Measurements from ENCODE around the gene CRB2. TPM values are rescaled to one million over a fixed set of nuclear protein-coding genes. Genes with fewer than 3 reads are reported as not detected.

The CRB2 gene
- polyA plus RNA-seq, 1 experiment: not detected

DNA sequence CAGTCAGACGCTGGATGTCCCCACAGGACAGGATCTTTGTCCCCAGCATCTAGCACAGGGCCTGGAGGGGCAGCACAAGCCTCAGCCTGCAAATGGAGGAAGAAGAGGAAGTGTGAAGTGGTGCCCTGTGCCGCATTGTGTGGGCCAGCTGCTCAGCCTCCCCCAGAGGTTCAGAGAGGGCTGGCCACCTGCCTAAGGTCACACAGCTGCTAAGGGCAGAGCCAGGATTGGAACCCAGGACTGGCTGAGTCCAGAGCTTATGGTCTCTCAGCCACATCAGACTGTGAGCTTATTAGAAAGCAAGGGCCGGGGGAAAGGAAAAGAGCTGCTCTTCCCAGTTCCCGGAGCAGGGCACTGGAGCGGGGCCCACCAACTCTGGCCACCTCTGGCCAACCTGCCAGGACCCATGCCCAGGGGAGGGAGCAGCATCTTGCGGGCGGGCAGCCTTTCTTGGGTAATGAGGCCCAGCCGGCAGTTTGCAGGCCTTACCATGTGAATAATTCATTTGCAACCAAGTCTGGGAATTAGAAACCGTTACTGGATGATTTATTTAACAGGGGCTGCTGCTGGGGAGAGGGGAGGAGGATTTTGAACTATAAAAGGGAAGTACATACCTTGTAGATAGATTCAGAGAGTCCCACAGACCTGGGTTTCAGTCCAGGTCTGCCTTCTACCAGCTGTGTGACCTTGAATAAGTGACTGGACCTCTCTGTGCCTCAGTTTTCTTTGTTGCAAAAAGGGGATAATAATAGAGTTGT, 11.6 kb upstream of the CRB2 start:
- POLR2A ChIA-PET: no interaction called here
- H3K27me3 ChIP-seq (ENCODE audit: control insufficient read depth, insufficient read depth, low read length): peaks cover 7% of the 10 kb centered on the region; the same call in 1 of the 2 replicates
- CTCF ChIA-PET: interaction anchor here (1.6 to 1.7 kb wide), 2 partner anchors 9 to 262 kb away, joined by 3 to 9 read pairs; no protein-coding TSS in a partner anchor
- no peak overlapping the region for H3K4me3 ChIP-seq (ENCODE audit: low read depth, low read length)
- TF ChIP-seq, protein P1, sequence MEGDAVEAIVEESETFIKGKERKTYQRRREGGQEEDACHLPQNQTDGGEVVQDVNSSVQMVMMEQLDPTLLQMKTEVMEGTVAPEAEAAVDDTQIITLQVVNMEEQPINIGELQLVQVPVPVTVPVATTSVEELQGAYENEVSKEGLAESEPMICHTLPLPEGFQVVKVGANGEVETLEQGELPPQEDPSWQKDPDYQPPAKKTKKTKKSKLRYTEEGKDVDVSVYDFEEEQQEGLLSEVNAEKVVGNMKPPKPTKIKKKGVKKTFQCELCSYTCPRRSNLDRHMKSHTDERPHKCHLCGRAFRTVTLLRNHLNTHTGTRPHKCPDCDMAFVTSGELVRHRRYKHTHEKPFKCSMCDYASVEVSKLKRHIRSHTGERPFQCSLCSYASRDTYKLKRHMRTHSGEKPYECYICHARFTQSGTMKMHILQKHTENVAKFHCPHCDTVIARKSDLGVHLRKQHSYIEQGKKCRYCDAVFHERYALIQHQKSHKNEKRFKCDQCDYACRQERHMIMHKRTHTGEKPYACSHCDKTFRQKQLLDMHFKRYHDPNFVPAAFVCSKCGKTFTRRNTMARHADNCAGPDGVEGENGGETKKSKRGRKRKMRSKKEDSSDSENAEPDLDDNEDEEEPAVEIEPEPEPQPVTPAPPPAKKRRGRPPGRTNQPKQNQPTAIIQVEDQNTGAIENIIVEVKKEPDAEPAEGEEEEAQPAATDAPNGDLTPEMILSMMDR (IDR thresholded peaks at IDR 0.05; ENCODE audit: insufficient read depth, low read depth, low read length): no peak
- no peaks in the 10 kb centered on the region for H3K36me3 ChIP-seq (ENCODE audit: control insufficient read depth, insufficient read depth, low read length)
- no peak for DNase-seq (ENCODE audit: low read depth)

DNA sequence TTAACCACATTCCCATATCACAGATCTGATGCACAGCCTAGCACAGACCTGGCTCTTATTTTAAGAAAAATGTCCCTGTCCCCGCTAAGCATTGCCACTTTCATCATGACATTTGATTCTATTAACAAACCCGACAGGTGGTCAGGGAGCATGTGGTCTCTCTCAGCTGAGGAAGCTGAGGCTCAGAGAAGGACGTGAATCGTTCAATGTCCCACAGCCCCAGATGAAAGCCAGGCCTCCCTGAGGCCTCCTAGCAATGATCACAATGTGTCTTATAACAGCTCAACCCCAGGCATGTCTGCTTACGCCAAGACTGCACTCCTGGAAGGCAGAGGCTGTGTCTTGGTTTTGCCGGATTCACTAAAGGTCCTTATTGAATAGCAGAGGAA, 10.4 kb upstream of the CRB2 start:
- CTCF ChIA-PET: interaction anchor here (0.9 to 1.7 kb wide), 3 partner anchors 8 to 265 kb away, joined by 3 to 9 read pairs (median 3); no protein-coding TSS in a partner anchor
- POLR2A ChIA-PET: no interaction called here
- no peak for DNase-seq (ENCODE audit: low read depth)

DNA sequence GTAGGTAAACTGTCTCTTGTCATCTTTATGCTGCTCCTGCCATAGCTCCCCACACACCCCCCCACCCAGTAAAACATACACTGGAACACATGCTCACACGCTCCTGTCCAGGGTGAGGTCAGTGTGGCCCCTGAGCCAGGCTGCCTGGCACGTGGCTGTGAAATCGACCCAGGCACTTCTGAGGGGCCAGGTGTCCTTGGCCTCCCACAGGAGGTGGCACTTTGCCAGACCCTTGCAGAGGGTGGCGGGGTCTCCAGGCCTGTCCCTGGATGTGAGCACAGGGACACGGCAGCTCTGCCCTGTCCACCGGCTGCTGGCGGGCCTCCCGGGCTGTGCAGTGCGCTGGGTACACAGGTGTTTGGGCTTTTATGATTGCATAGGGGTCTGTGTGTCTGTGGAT, 10.0 kb upstream of the CRB2 start:
- CTCF ChIA-PET: interaction anchor here (1.6 to 1.7 kb wide), 2 partner anchors 8 to 263 kb away, joined by 3 to 9 read pairs; no protein-coding TSS in a partner anchor
- no peak for DNase-seq (ENCODE audit: low read depth)
- TF ChIP-seq, protein P1 (IDR thresholded peaks at IDR 0.05; ENCODE audit: insufficient read depth, low read depth, low read length): no peak

More for the DNA sequence above, 10.4 kb upstream of the CRB2 start:
- no peaks in the 10 kb centered on the region for H3K36me3 ChIP-seq (ENCODE audit: control insufficient read depth, insufficient read depth, low read length)
- TF ChIP-seq, protein P1 (IDR thresholded peaks at IDR 0.05; ENCODE audit: insufficient read depth, low read depth, low read length): no peak
- no peak overlapping the region for H3K4me3 ChIP-seq (ENCODE audit: low read depth, low read length)
- peaks cover 8% of the 10 kb centered on the region for H3K27me3 ChIP-seq (ENCODE audit: control insufficient read depth, insufficient read depth, low read length)

DNA sequence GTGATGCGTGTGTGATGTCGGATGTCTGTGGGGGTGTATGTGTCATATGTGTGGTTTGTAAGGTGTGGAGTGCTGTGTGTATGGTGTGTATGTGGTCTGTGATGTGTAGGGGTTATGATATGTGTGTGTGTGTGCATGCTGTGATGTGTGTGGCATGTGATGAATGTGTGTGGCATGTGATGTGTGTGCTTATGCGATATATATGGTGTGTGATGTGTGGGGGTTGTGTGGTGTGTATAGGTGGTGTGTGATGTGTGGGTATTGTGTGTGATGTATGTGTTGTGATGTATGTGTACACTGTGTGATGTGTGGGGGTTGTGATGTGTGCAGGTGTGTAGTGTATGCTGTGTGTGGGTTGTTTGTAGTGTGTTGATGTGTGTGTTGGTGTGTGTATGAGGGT, 9.2 kb upstream of the CRB2 start:
- H3K36me3 ChIP-seq (ENCODE audit: control insufficient read depth, insufficient read depth, low read length): no peaks in the 10 kb centered on the region

More for the DNA sequence above, 10.0 kb upstream of the CRB2 start:
- Histone ChIP-seq H3K27me3 (ENCODE audit: control insufficient read depth, insufficient read depth, low read length) (peaks cover 8% of the 10 kb centered on the region), H3K4me3 (ENCODE audit: low read depth, low read length) (no peak overlapping the region), H3K36me3 (ENCODE audit: control insufficient read depth, insufficient read depth, low read length) (no peaks in the 10 kb centered on the region)
- POLR2A ChIA-PET: no interaction called here

More for the DNA sequence above, 9.2 kb upstream of the CRB2 start:
- ChIA-PET CTCF (no interaction called here), POLR2A (no interaction called here)
- TF ChIP-seq, protein P1 (IDR thresholded peaks at IDR 0.05; ENCODE audit: insufficient read depth, low read depth, low read length): no peak
- peaks cover 10% of the 10 kb centered on the region for H3K27me3 ChIP-seq (ENCODE audit: control insufficient read depth, insufficient read depth, low read length)
- no peak for DNase-seq (ENCODE audit: low read depth)
- H3K4me3 ChIP-seq (ENCODE audit: low read depth, low read length): no peak overlapping the region
